Measurements from ENCODE around the gene ANGPTL4.
A peak's percentile ranks its signal among the peaks of the same experiment; 100 is the strongest.
"Not testable (repeated sequence)": the region's sequence is repeated elsewhere in the genome, so short reads cannot be mapped to it uniquely, and the experiment has no call there.

ANGPTL4 gene

DNA sequence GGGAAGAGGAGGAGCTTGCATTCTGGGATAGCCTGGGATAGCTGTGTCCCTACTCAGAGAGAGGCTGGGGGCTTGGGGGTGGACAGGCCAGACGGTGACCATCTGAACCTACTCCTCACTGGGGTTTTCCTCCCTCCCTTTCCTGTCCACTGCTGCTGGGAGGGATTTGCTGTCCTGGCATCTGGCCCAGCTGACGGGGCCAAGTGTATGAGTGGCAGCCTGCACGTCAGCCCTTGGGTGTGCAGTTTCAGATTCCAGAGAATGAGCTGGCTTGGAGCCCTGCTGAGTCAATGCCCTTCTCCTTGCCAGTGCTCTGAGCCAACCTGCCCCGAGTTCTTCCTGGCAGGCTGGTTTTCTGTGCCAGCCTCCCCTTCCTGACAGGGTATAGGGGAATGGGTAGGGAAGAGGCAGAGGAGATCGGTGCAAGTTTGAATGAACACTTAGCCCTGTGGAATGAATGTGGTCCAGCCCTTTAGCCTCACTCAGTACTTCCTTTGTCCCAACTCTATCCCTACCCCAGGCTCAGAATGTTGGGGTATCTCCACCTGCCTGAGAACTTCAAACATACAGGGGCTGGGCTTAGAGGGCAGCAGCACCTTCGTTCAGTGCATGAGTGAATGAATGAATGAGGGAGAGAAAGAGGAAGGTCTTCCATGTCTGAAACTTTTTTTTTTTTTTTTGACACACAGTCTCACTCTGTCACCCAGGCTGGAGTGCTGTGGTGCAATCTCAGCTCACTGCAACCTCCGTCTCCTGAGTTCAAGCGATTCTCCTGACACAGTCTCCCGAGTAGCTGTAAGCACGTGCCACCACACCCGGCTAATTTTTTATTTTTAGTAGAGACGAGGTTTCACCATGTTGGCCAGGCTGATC lies 1.8 kb upstream of the ANGPTL4 start:
- peak; percentile 66 for DNase-seq (ENCODE audit: low spot score)

- no peak for DNase-seq (ENCODE audit: low spot score)
Observed at GRCh38 chr19:8366121-8366581, 2.2 kb downstream of the ANGPTL4 start.

DNA sequence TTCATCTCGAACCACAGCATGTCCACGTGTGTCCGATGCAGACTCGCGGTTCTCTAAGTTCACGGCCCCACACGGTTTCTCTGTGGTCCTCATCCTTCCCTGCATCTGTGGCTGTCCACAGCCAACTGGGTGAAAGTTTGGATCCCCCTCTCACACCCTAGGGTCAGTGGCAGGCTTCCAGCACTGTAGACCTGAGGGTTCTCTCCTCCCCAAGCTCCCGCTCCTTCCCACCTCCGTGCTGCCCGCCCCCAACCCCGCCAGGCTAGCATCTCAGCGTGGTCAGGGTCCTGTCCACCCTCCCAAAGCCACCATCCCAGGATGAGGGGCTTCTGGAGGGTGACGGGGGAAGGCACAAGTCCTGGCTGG lies 3.0 kb downstream of the ANGPTL4 start:
- no peak for DNase-seq (ENCODE audit: low spot score)

GRCh38 chr19:8367327-8368001 lies 3.5 kb downstream of the ANGPTL4 start:
- peak; percentile 63 for DNase-seq (ENCODE audit: low spot score)

DNA sequence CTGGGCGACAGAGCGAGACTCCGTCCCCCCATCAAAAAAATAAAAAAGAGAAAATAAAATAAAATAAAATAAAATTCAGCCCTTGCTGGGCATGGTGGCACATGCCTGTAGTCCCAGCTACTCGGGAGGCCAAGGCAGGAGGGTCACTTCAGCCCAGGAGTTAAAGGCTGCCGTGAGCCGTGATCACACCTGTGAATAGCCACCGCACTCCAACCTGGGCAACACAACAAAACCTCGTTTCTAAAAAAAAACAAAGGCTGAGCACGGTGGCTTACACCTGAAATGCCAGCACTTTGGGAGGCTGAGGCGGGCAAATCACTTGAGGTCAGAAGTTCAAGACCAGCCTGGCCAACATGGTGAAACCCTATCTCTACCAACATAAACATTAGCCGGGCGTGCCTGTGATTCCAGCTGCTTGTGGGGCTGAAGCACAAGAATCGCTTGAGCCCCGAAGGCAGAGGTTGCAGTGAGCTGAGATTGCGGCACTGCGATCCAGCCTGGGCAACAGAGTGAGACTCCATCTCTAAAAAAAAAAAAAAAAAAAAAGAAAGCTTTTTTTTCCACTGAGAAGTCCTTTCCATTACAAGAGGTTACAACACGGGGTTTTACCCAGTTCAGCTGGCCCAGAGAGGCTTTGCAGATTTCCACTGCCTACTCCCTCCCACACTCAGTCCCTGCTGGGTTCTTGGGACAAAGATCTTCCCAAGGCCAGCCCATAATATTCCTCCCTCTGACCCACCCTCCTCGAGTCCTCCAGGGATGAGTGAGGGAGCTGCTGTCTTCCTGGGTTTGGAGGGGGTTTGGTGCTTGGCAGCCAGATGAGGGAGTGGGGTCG lies 6.4 kb downstream of the ANGPTL4 start:
- no peak for DNase-seq (ENCODE audit: low spot score)

DNA sequence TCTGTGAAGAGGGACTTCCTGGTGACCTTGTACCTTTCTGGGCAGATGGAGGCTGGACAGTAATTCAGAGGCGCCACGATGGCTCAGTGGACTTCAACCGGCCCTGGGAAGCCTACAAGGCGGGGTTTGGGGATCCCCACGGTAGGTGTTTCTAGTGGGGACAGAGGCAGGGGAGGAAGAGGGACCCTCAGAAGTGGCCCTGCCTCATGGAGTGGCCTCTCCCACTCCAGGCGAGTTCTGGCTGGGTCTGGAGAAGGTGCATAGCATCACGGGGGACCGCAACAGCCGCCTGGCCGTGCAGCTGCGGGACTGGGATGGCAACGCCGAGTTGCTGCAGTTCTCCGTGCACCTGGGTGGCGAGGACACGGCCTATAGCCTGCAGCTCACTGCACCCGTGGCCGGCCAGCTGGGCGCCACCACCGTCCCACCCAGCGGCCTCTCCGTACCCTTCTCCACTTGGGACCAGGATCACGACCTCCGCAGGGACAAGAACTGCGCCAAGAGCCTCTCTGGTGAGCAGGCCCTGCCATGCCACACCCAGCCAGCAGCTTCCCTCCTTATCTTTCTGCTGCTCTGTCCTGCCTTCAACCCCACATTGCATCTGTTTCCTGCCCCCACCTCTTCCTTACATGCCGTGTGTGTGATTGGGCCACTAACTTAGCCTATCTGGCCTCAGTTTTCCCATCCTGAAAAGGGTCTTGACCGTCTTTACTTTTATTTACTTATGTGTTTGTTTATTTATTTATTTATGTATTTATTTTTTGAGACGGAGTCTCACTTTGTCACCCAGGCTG lies 7.3 kb downstream of the ANGPTL4 start:
- no peak for DNase-seq (ENCODE audit: low spot score)

GRCh38 chr19:8373867-8374813 lies 10.2 kb downstream of the ANGPTL4 start:
- peak; percentile 87 for DNase-seq (ENCODE audit: low spot score)

DNA sequence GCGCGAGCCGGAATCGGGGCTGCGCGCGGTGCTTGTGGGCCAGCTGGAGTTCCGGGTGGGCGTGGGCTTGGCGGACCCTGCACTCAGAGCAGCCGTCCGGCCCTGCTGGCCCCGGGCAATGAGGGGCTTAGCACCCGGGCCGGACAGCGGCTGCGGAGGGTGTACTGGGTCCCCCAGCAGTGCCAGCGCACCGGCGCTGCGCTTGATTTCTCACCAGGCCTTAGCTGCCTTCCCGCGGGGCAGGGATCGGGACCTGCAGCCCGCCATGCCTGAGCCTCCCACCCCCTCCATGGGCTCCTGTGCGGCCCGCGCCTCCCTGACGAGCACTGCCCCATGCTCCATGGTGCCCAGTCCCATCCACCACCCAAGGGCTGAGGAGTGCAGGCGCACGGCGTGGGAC lies 11.8 kb downstream of the ANGPTL4 start:
- not testable (repeated sequence) for DNase-seq (ENCODE audit: low spot score)

DNA sequence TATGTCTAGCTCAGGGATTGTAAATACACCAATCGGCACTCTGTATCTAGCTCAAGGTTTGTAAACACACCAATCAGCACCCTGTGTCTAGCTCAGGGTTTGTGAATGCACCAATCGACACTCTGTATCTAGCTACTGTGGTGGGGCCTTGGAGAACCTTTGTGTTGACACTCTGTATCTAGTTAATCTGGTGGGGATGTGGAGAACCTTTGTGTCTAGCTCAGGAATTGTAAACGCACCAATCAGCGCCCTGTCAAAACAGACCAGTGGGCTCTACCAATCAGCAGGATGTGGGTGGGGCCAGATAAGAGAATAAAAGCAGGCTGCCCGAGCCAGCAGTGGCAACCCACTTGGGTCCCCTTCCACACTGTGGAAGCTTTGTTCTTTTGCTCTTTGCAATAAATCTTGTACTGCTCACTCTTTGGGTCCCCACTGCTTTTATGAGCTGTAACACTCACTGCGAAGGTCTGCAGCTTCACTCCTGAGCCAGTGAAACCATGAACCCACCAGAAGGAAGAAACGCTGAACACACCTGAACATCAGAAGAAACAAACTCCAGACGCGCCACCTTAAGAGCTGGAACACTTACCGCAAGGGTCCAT lies 12.5 kb downstream of the ANGPTL4 start:
- not testable (repeated sequence) for DNase-seq (ENCODE audit: low spot score)

DNA sequence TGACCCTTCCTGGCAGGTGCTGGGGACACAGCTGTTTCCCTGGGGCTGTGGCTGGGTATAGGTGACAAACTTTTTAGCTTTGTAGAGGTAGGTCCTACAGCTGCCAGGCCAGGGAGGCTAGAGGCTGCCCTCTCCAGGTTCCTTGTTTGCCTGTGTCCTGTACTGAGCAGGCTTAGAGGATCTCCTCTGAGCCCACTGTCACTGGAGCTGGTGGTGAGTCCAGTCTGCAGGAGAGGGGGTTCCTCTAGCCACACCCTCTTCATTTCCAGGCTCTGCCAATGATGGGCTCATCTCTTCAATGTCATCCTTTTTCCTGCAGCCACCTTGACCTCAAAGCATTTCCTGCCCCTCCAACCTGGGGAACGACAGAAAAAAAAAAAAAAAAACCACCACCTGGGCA lies 13.6 kb downstream of the ANGPTL4 start:
- no peak for DNase-seq (ENCODE audit: low spot score)

- not testable (repeated sequence) for DNase-seq (ENCODE audit: low spot score)
Observed at GRCh38 chr19:8379156-8379891, 15.4 kb downstream of the ANGPTL4 start.

- not testable (repeated sequence) for DNase-seq (ENCODE audit: low spot score)
Observed at GRCh38 chr19:8384569-8384968, 20.6 kb downstream of the ANGPTL4 start.

DNA sequence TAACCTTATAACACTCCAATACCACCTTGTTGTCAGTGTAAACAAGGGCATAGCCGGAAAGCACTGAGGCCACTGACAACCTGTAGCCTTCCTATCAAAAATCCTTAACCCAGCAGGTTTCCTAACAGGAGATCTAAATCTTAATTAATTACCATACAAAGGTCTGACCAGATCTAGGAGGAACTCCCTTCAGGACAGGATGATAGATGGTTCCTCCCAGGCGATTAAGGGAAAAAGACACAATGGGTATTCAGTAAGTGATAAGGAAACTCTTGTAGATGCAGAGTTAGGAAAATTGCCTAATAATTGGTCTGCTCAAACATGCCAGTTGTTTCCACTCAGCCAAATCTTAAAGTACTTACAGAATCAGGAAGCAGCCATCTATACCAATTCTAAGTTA lies 21.1 kb downstream of the ANGPTL4 start:
- DNase-seq (ENCODE audit: low spot score): not testable (repeated sequence)

GRCh38 chr19:8385566-8385965 lies 21.6 kb downstream of the ANGPTL4 start:
- DNase-seq (ENCODE audit: low spot score): not testable (repeated sequence)

DNA sequence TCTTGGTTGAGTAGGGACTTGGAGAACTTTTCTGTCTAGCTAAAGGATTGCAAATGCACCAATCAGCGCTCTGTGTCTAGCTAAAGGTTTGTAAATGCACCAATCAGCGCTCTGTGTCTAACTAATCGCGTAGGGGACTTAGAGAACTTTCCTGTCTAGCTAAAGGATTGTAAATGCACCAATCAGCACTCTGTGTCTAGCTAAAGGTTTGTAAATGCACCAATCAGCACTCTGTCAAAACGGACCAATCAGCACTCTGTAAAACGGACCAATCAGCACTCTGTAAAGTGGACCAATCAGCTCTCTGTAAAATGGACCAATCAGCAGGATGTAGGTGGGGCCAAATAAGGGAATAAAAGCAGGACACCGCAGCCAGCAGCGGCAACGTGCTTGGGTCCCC lies 22.5 kb downstream of the ANGPTL4 start:
- DNase-seq (ENCODE audit: low spot score): not testable (repeated sequence)

- DNase-seq (ENCODE audit: low spot score): no peak
Observed at GRCh38 chr19:8386990-8387389, 23.0 kb downstream of the ANGPTL4 start.

GRCh38 chr19:8387688-8388611 lies 24.0 kb downstream of the ANGPTL4 start:
- peak; percentile 70 for DNase-seq (ENCODE audit: low spot score)

- DNase-seq (ENCODE audit: low spot score): no peak
Observed at GRCh38 chr19:8388612-8388958, 24.6 kb downstream of the ANGPTL4 start.

Data from HuH-7.5 (cell line).